ENCODE data around the gene FBXO33.

GRCh38 chr14:39351708-39352107 lies 80.5 kb downstream of the FBXO33 start:
- TF ChIP-seq CTCF (conservative IDR thresholded peaks at IDR 0.05; ENCODE audit: low read depth, low read length) (no peak), EZH2phosphoT487 (IDR thresholded peaks at IDR 0.05; ENCODE audit: borderline replicate concordance, low read length) (no peak)

Data from PC-3 (cell line).